ENCODE measurements around the gene MLF2. TPM values are rescaled to one million over a fixed set of nuclear protein-coding genes. Genes with fewer than 3 reads are reported as not detected.

MLF2 gene
- 178 and 182 TPM in 2 replicates for total RNA-seq

DNA sequence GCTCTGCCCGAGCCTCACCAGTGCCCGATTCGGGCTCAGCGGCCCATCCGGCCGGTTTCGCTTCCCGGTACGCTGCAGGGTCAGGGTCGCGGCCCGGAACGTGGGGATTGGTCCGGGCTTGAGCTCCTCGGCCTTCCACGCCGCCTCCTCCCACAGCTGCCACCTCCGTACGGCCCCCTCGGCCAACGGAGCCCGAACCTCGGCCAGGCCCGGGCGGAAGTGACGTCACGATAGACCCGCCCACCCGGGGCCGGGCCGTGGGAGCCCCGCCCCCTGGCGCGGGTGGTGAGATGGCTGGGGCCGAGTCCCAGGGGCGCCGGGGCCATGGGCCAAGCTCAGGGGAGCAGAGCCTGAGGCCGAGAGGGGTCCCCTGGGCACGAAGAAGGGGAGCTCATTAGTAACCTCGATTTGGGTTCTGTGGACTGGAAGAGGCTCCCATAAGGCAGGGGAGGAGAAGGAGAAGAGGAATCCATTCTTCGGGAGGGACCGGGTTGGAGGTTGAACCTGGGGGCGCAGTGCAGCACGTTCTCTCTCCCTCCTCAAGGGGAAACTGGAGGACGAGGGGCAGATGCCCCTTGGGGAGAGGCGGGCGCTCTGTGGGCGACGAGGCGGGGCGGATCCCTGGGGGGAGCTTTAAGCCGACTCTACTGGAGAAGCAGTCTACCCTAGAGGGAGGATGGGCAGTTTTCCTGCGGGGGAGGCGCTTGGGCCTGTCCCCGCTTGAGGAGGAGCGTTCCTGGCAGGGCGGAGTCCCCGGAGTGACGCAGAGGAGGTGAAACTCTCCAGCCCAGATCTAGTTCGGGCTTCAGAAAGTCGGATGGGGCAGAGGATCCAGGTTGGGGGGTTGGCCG, at the start of gene MLF2:
MLF2 (minus strand) TSS at position 221 of the 851 bp plus-strand sequence. CDS start 807 bp downstream, outside the sequence.

DNA sequence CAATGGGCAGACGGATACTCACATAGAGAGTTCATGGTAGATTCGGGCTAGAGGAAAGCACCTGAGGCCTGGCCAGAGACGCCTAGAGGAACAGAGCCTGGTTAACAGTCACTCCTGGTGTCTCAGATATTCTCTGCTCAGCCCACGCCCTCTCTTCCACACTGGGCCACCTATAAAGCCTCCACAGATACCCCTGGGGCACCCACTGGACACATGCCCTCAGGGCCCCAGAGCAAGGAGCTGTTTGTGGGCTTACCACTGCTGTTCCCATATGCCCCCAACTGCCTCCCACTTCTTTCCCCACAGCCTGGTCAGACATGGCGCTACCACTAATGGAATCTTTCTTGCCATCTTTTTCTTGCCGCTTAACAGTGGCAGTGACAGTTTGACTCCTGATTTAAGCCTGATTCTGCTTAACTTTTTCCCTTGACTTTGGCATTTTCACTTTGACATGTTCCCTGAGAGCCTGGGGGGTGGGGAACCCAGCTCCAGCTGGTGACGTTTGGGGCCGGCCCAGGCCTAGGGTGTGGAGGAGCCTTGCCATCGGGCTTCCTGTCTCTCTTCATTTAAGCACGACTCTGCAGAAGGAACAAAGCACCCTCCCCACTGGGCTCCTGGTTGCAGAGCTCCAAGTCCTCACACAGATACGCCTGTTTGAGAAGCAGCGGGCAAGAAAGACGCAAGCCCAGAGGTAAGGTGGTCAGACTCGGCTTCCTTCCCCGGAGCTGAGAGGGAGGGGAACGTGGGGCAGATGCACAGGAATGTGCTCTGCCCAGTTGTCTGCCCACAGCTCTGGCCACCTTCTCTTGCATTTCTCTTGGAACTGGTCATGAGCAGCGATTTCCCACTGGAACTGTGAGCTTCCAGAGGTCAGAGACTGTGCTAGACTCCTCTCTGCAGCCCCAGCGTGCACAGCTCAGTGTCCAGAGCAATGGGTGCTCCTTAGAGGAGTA, 36.3 kb upstream of the MLF2 start, which contains the start of gene CD4:
CD4 (plus strand) TSS at position 557 of the 953 bp plus-strand sequence. CDS start 10,611 bp downstream, outside the sequence.

DNA sequence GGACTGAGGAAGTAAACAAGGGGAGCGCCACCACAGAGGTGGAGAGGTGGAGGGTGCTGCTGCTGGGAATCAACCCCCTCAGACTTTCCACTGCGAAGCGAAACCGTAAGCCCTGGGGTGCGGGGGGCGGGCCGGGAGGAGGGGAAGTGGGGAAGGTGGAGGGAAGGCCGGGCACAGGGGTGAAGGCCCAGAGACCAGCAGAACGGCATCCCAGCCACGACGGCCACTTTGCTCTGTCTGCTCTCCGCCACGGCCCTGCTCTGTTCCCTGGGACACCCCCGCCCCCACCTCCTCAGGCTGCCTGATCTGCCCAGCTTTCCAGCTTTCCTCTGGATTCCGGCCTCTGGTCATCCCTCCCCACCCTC, 19.4 kb upstream of the MLF2 start, which contains the start of gene LAG3:
LAG3 (plus strand) TSS at position 190 of the 365 bp plus-strand sequence. CDS start 333 bp downstream, outside the sequence.

GRCh38 chr12:6765634-6766581, 13.0 kb upstream of the MLF2 start, which contains the start of gene PTMS:
Gene PTMS, plus strand, starts transcription at chr12:6766363. Its CDS starts 343 bp downstream, at chr12:6766706.

DNA sequence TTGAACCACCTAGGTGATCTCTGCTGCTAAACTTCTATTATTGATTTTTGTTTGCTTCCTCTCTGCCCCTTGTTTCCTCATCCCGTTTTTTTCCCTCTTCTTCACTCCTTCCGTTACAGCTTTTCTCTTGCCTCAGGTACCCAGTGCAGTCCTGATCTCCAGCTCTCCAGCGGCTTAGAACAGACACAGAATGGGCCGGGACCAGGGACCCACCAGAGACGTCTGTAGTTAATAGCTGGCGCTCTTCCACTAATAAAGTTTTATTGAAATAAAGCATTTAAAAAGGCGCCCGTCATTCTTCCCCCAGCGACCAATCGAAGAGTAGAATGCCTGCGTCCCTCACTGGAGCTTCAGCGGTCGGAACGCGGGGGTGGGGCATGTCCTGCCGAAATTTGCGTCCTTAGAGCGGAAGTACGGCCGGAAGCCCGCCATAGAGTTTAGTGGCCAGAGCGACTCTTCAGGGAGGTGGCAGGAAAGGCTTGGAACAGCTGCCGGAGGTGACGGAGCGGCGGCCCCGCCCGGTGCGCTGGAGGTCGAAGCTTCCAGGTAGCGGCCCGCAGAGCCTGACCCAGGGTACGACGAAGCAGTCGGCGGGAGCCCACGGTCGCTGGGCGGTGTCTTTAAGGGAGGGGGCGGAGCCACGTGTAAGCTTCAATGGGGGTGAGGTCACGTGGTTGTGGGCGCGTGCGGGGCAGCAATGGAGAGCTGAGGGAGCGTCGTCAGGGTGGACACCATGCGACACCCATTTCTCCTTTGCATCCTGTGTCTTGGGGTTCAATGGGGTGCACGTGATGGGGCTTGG, 29.1 kb downstream of the MLF2 start, which contains the start of gene COPS7A:
COPS7A (plus strand) TSS at position 440 of the 802 bp plus-strand sequence. CDS start 611 bp downstream, outside the sequence.

GRCh38 chr12:6700646-6701051, 52.3 kb downstream of the MLF2 start, which contains the start of gene PIANP:
Gene PIANP, minus strand, starts transcription at chr12:6700815. Its CDS starts 2,754 bp downstream, at chr12:6698061.

Other genes starting within 250 kb of the MLF2 start
- 10,148 and 10,314 TPM in 2 replicates for gene GAPDH, start 218.6 kb downstream of the MLF2 start, total RNA-seq
- 21.7 and 22.2 TPM in 2 replicates for gene IFFO1, start 197.1 kb downstream of the MLF2 start, total RNA-seq
- 14.4 and 20.0 TPM in 2 replicates for gene NOP2, start 184.8 kb downstream of the MLF2 start, total RNA-seq
- 255 and 275 TPM in 2 replicates for gene CHD4, start 145.8 kb downstream of the MLF2 start, total RNA-seq
- not detected in 2 replicates for gene LPAR5, start 117.2 kb downstream of the MLF2 start, total RNA-seq
- gene ACRBP, start 105.7 kb downstream of the MLF2 start, total RNA-seq: 0.29 and 0.50 TPM in 2 replicates
- 39.7 and 53.5 TPM in 2 replicates for gene ING4, start 90.0 kb downstream of the MLF2 start, total RNA-seq
- gene ZNF384, start 63.8 kb downstream of the MLF2 start, total RNA-seq: 12.7 and 13.2 TPM in 2 replicates
- 0.33 and 1.0 TPM in 2 replicates for gene PIANP, start 52.3 kb downstream of the MLF2 start, total RNA-seq
- gene COPS7A, start 29.1 kb downstream of the MLF2 start, total RNA-seq: 83.2 and 106 TPM in 2 replicates
- 39.2 and 99.2 TPM in 2 replicates for gene PTMS, start 13.2 kb upstream of the MLF2 start, total RNA-seq
- gene LAG3, start 19.4 kb upstream of the MLF2 start, total RNA-seq: 0.15 and 0.17 TPM in 2 replicates
- gene CD4, start 36.4 kb upstream of the MLF2 start, total RNA-seq: 0.15 and 2.2 TPM in 2 replicates
- gene GPR162, start 68.7 kb upstream of the MLF2 start, total RNA-seq: 6.1 and 6.8 TPM in 2 replicates
- 121 and 150 TPM in 2 replicates for gene P3H3, start 75.3 kb upstream of the MLF2 start, total RNA-seq
- gene GNB3, start 87.8 kb upstream of the MLF2 start, total RNA-seq: 1.7 and 2.9 TPM in 2 replicates
- 3.3 and 25.9 TPM in 2 replicates for gene CDCA3, start 98.1 kb upstream of the MLF2 start, total RNA-seq
- 97.8 and 134 TPM in 2 replicates for gene USP5, start 99.0 kb upstream of the MLF2 start, total RNA-seq
- 1,080 and 1,447 TPM in 2 replicates for gene TPI1, start 114.4 kb upstream of the MLF2 start, total RNA-seq
- gene SPSB2, start 120.2 kb upstream of the MLF2 start, total RNA-seq: 6.3 and 14.1 TPM in 2 replicates
- 13.2 and 14.9 TPM in 2 replicates for gene LRRC23, start 151.7 kb upstream of the MLF2 start, total RNA-seq
- gene ENO2, start 161.4 kb upstream of the MLF2 start, total RNA-seq: 20.1 and 29.3 TPM in 2 replicates
- 16.9 and 31.9 TPM in 2 replicates for gene ATN1, start 174.8 kb upstream of the MLF2 start, total RNA-seq
- gene RNU7-1, start 190.7 kb upstream of the MLF2 start, total RNA-seq: not detected in 2 replicates
- gene C12orf57, start 190.9 kb upstream of the MLF2 start, total RNA-seq: 61.5 and 94.6 TPM in 2 replicates
- gene PTPN6, start 198.2 kb upstream of the MLF2 start, total RNA-seq: under 0.01 TPM in 1 of 2 replicates, not detected in the other
- 176 and 184 TPM in 2 replicates for gene PHB2, start 217.5 kb upstream of the MLF2 start, total RNA-seq
- 35.2 and 55.0 TPM in 2 replicates for gene EMG1, start 217.8 kb upstream of the MLF2 start, total RNA-seq

Measured in smooth muscle cell of trachea (primary cell).